ENCODE measurements around the gene MALAT1.
A peak's percentile ranks its signal among the peaks of the same experiment; 100 is the strongest.

DNA sequence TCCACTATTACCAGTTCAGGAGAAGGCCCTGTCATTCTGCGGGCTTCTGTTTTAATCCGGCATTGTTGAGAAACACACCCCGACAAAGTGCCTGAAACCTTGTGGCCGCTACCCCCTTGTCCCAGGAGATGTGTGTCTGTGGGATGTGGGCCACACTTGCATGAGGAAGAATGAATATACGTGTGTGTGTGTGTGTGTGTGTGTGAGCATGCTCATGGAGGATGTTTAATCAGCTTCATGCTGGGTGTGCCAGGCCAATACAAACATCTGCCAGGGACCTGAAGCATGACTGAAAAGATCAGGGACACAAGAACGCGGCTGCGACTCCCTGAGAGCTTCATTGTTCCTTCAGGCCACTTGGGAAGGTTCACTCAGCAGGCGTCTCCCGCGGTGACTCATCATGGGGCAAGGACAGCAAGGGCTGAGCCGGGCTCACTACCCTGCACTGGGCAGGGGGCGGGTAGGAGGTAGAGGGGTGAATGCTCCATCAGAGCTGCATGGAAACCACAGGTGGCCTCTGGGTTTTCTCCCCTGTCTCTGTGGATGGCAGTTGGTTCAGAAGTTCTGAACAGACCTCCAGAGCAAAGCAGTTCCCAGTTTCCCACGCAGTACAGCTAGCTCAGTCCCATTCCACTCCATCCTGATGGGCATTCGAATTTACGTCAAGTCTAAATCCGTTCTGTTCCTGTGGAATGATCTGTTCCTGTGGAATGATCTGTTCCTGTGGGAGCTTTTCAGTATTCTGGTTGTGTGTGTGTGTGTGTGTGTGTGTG lies 7.0 kb upstream of the MALAT1 start:
- peak in 3 of 4 donors; percentile 4 to 40 (median 27) for TF ChIP-seq POLR2A (IDR thresholded peaks at IDR 0.05)
- TF ChIP-seq, protein P1, sequence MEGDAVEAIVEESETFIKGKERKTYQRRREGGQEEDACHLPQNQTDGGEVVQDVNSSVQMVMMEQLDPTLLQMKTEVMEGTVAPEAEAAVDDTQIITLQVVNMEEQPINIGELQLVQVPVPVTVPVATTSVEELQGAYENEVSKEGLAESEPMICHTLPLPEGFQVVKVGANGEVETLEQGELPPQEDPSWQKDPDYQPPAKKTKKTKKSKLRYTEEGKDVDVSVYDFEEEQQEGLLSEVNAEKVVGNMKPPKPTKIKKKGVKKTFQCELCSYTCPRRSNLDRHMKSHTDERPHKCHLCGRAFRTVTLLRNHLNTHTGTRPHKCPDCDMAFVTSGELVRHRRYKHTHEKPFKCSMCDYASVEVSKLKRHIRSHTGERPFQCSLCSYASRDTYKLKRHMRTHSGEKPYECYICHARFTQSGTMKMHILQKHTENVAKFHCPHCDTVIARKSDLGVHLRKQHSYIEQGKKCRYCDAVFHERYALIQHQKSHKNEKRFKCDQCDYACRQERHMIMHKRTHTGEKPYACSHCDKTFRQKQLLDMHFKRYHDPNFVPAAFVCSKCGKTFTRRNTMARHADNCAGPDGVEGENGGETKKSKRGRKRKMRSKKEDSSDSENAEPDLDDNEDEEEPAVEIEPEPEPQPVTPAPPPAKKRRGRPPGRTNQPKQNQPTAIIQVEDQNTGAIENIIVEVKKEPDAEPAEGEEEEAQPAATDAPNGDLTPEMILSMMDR (IDR thresholded peaks at IDR 0.05) = no peak

Measured in esophagus squamous epithelium (tissue), 4 donors.